Mammary epithelial cell (primary cell): ENCODE data around the gene PPP1R13L.

ENCODE experiments used
- EZH2 ChIP-seq: IDR thresholded peaks from 2 replicates; pipeline ENCODE4 v1.6.1; 2012; ENCODE audit warnings: low read length, inconsistent platforms, borderline replicate concordance
- TF ChIP-seq, protein P1 (sequence below), 2 donors: IDR thresholded peaks in 1 of 2; conservative IDR thresholded peaks in 1 of 2; 2 replicates each; pipeline ENCODE4 v1.5.1; 2011 to 2012; ENCODE audit warnings: inconsistent platforms in 2 of 2, low read length in 2 of 2, mild to moderate bottlenecking in 2 of 2, control low read depth in 1 of 2, low read depth in 1 of 2; ENCODE audit not compliant: insufficient read depth in 1 of 2; ENCODE audit errors: extremely low read depth in 1 of 2

- no peak for TF ChIP-seq EZH2
- TF ChIP-seq, protein P1, sequence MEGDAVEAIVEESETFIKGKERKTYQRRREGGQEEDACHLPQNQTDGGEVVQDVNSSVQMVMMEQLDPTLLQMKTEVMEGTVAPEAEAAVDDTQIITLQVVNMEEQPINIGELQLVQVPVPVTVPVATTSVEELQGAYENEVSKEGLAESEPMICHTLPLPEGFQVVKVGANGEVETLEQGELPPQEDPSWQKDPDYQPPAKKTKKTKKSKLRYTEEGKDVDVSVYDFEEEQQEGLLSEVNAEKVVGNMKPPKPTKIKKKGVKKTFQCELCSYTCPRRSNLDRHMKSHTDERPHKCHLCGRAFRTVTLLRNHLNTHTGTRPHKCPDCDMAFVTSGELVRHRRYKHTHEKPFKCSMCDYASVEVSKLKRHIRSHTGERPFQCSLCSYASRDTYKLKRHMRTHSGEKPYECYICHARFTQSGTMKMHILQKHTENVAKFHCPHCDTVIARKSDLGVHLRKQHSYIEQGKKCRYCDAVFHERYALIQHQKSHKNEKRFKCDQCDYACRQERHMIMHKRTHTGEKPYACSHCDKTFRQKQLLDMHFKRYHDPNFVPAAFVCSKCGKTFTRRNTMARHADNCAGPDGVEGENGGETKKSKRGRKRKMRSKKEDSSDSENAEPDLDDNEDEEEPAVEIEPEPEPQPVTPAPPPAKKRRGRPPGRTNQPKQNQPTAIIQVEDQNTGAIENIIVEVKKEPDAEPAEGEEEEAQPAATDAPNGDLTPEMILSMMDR (conservative IDR thresholded peaks at IDR 0.05 in 1 of 2, IDR thresholded peaks at IDR 0.05 in 1 of 2; ENCODE audit: extremely low read depth in 1 of 2, insufficient read depth in 1 of 2, low read depth in 1 of 2, low read length in 2 of 2): no peak
Measured at GRCh38 chr19:45423033-45423588, 18.2 kb upstream of the PPP1R13L start.
